Hematopoietic multipotent progenitor cell (in vitro differentiated cells): ENCODE results near the gene TRAPPC12. TPM values are rescaled to one million over a fixed set of nuclear protein-coding genes. Genes with fewer than 3 reads are reported as not detected.

Experiments used
- DNase-seq, 3 donors: peaks; one replicate each; pipeline ENCODE4 v3.0.0-alpha.2; 2011 to 2015; ENCODE audit warnings: low read depth in 2 of 3, low spot score in 2 of 3
- total RNA-seq: library from RNA; depleted of rRNA; stranded (reverse); fragments of >200 nt; gene quantifications from one replicate; pipeline ENCODE4 v1.2.3, GENCODE V29; 2012

TRAPPC12 gene
- total RNA-seq, 1 donor = 77.6 TPM

GRCh38 chr2:3465844-3466481 is 86.5 kb downstream of the TRAPPC12 start:
- no peak for DNase-seq

- DNase-seq = no peak
Measured at GRCh38 chr2:3466482-3466863, 87.0 kb downstream of the TRAPPC12 start.

GRCh38 chr2:3466966-3467365 is 87.5 kb downstream of the TRAPPC12 start:
- DNase-seq = no peak

GRCh38 chr2:3467654-3468053 is 88.2 kb downstream of the TRAPPC12 start:
- DNase-seq = no peak

GRCh38 chr2:3468296-3468988 is 88.9 kb downstream of the TRAPPC12 start:
- DNase-seq = no peak

- DNase-seq = no peak
Measured at GRCh38 chr2:3469486-3469885, 90.0 kb downstream of the TRAPPC12 start.

- DNase-seq = no peak
Measured at GRCh38 chr2:3470166-3470651, 90.7 kb downstream of the TRAPPC12 start.

- no peak for DNase-seq
Measured at GRCh38 chr2:3470856-3471737, 91.6 kb downstream of the TRAPPC12 start.

GRCh38 chr2:3472296-3472695 is 92.8 kb downstream of the TRAPPC12 start:
- no peak for DNase-seq

GRCh38 chr2:3472966-3473365 is 93.5 kb downstream of the TRAPPC12 start:
- no peak for DNase-seq

- no peak for DNase-seq
Measured at GRCh38 chr2:3475771-3476170, 96.3 kb downstream of the TRAPPC12 start.

- no peak for DNase-seq
Measured at GRCh38 chr2:3476321-3476984, 97.0 kb downstream of the TRAPPC12 start.

- peak in 2 of 3 donors; percentile 20 to 79 for DNase-seq
Measured at GRCh38 chr2:3476985-3477327, 97.5 kb downstream of the TRAPPC12 start.

GRCh38 chr2:3478846-3479385 is 99.4 kb downstream of the TRAPPC12 start:
- no peak for DNase-seq

GRCh38 chr2:3479430-3480320 is 100.2 kb downstream of the TRAPPC12 start:
- no peak for DNase-seq

- no peak for DNase-seq
Measured at GRCh38 chr2:3480352-3481010, 101.0 kb downstream of the TRAPPC12 start.

- no peak for DNase-seq
Measured at GRCh38 chr2:3481011-3481400, 101.5 kb downstream of the TRAPPC12 start.

- DNase-seq = no peak
Measured at GRCh38 chr2:3481736-3482362, 102.4 kb downstream of the TRAPPC12 start.

- DNase-seq = no peak
Measured at GRCh38 chr2:3482363-3482821, 102.9 kb downstream of the TRAPPC12 start.
